Astrocyte (in vitro differentiated cells and primary cell): ENCODE results near the gene NCSTN. TPM values are rescaled to one million over a fixed set of nuclear protein-coding genes. Genes with fewer than 3 reads are reported as not detected.
A peak's percentile ranks its signal among the peaks of the same experiment; 100 is the strongest.

ENCODE experiments used
- DNase-seq: peaks from one replicate; pipeline ENCODE4 v3.0.0-alpha.2; 2010; ENCODE audit warnings: low read depth
- FAIRE-seq: peaks from 2 replicates; lab custom pipeline; 2011; peaks lifted over from hg19 to GRCh38; lab: Jason Lieb, UNC
- H2AFZ ChIP-seq: 2 replicates; pipeline ENCODE4 v1.6.0; 2012; ENCODE audit warnings: low read depth, low read length, inconsistent platforms
- H3K27ac ChIP-seq: 2 replicates; pipeline ENCODE4 v1.5.1; 2011; ENCODE audit warnings: low read depth, low read length, inconsistent platforms
- H3K27me3 ChIP-seq: 2 replicates; pipeline ENCODE4 v1.6.0; 2011; ENCODE audit warnings: low read length, inconsistent platforms; ENCODE audit not compliant: insufficient read depth
- H3K36me3 ChIP-seq: 2 replicates; pipeline ENCODE4 v1.5.1; 2011; ENCODE audit warnings: low read length, inconsistent platforms; ENCODE audit not compliant: insufficient read depth
- H3K4me1 ChIP-seq: 2 replicates; pipeline ENCODE4 v1.5.1; 2011; ENCODE audit warnings: low read length, inconsistent platforms; ENCODE audit not compliant: insufficient read depth
- H3K4me2 ChIP-seq: 2 replicates; pipeline ENCODE4 v1.6.0; 2012; ENCODE audit warnings: low read length, inconsistent platforms
- H3K4me3 ChIP-seq: 2 replicates; pipeline ENCODE4 v1.5.1; 2011; ENCODE audit warnings: low read depth, mild to moderate bottlenecking, low read length, inconsistent platforms; ENCODE audit not compliant: insufficient read depth
- H3K79me2 ChIP-seq: 2 replicates; pipeline ENCODE4 v1.6.0; 2012; ENCODE audit warnings: mild to moderate bottlenecking, low read length, inconsistent platforms; ENCODE audit not compliant: insufficient read depth
- H3K9ac ChIP-seq: 2 replicates; pipeline ENCODE4 v1.6.0; 2012; ENCODE audit warnings: mild to moderate bottlenecking, low read length, inconsistent platforms
- H3K9me3 ChIP-seq: 2 replicates; pipeline ENCODE4 v1.5.1; 2012; ENCODE audit warnings: low read depth, mild to moderate bottlenecking, low read length, inconsistent platforms; ENCODE audit not compliant: insufficient read depth
- H4K20me1 ChIP-seq: 2 replicates; pipeline ENCODE4 v1.6.0; 2012; ENCODE audit warnings: low read length, inconsistent platforms; ENCODE audit not compliant: insufficient read depth
- H3K27ac Mint-ChIP-seq: one replicate; pipeline ENCODE4 v1.8.0; 2021; ENCODE audit warnings: mild to moderate bottlenecking, mixed read lengths; ENCODE audit not compliant: unreplicated experiment
- H3K27me3 Mint-ChIP-seq: one replicate; pipeline ENCODE4 v1.8.0; 2021; ENCODE audit warnings: low read depth, mixed read lengths; ENCODE audit not compliant: unreplicated experiment
- H3K36me3 Mint-ChIP-seq: one replicate; pipeline ENCODE4 v1.8.0; 2021; ENCODE audit warnings: low read depth, mixed read lengths; ENCODE audit not compliant: unreplicated experiment
- H3K4me1 Mint-ChIP-seq: one replicate; pipeline ENCODE4 v1.8.0; 2021; ENCODE audit warnings: low read depth, mixed read lengths; ENCODE audit not compliant: unreplicated experiment
- H3K4me3 Mint-ChIP-seq: one replicate; pipeline ENCODE4 v1.8.0; 2021; ENCODE audit warnings: mild to moderate bottlenecking, moderate library complexity, mixed read lengths; ENCODE audit not compliant: unreplicated experiment
- H3K9me3 Mint-ChIP-seq: one replicate; pipeline ENCODE4 v1.8.0; 2021; ENCODE audit warnings: mild to moderate bottlenecking, mixed read lengths; ENCODE audit not compliant: unreplicated experiment
- EZH2 ChIP-seq: IDR thresholded peaks from 2 replicates; pipeline ENCODE4 v1.6.1; 2012; ENCODE audit warnings: mild to moderate bottlenecking, low read length, inconsistent platforms; ENCODE audit not compliant: insufficient read depth
- total RNA-seq: library from RNA; stranded (reverse); gene quantifications from 2 replicates; pipeline ENCODE4 v1.2.1, GENCODE V29; 2021
- TF ChIP-seq, protein P1 (sequence below): IDR thresholded peaks from 2 replicates; pipeline ENCODE4 v1.5.1; 2011; ENCODE audit warnings: low read depth, mild to moderate bottlenecking, inconsistent platforms, low read length, moderate library complexity; ENCODE audit not compliant: insufficient read depth

Gene NCSTN
- total RNA-seq, 1 donor from 2014 or later = 171 TPM

- Mint-ChIP-seq H3K9me3 (no peaks in the 10 kb centered on the region), H3K4me3 (no peak overlapping the region), H3K36me3 (peaks cover 16% of the 10 kb centered on the region), H3K4me1 (peaks cover 11% of the 10 kb centered on the region), H3K27ac (peak overlapping the region; percentile 41), H3K27me3 (peaks cover 10% of the 10 kb centered on the region)
- DNase-seq (no peak), FAIRE-seq (no peak)
- no peak overlapping the region for H3K4me3 ChIP-seq
- H3K4me1 ChIP-seq = no peaks in the 10 kb centered on the region
- no peaks in the 10 kb centered on the region for H3K27me3 ChIP-seq
- peaks cover 3% of the 10 kb centered on the region for H3K36me3 ChIP-seq
- peaks cover 11% of the 10 kb centered on the region for H4K20me1 ChIP-seq
- no peak overlapping the region for H3K27ac ChIP-seq
- no peaks in the 10 kb centered on the region for H3K79me2 ChIP-seq
- no peaks in the 10 kb centered on the region for H3K9me3 ChIP-seq
- no peak overlapping the region for H2AFZ ChIP-seq
- no peak overlapping the region for H3K4me2 ChIP-seq
- no peak overlapping the region for H3K9ac ChIP-seq
- TF ChIP-seq, protein P1, sequence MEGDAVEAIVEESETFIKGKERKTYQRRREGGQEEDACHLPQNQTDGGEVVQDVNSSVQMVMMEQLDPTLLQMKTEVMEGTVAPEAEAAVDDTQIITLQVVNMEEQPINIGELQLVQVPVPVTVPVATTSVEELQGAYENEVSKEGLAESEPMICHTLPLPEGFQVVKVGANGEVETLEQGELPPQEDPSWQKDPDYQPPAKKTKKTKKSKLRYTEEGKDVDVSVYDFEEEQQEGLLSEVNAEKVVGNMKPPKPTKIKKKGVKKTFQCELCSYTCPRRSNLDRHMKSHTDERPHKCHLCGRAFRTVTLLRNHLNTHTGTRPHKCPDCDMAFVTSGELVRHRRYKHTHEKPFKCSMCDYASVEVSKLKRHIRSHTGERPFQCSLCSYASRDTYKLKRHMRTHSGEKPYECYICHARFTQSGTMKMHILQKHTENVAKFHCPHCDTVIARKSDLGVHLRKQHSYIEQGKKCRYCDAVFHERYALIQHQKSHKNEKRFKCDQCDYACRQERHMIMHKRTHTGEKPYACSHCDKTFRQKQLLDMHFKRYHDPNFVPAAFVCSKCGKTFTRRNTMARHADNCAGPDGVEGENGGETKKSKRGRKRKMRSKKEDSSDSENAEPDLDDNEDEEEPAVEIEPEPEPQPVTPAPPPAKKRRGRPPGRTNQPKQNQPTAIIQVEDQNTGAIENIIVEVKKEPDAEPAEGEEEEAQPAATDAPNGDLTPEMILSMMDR = no peak
- no peak for TF ChIP-seq EZH2
These were observed 21.0 kb downstream of the NCSTN start for GRCh38 chr1:160363951-160364735.

GRCh38 chr1:160365325-160365724 lies 22.1 kb downstream of the NCSTN start:
- H3K4me3 ChIP-seq = no peak overlapping the region
- no peaks in the 10 kb centered on the region for H3K9me3 Mint-ChIP-seq
- H4K20me1 ChIP-seq = peaks cover 4% of the 10 kb centered on the region
- no peak overlapping the region for H3K9ac ChIP-seq
- H3K4me2 ChIP-seq = no peak overlapping the region
- FAIRE-seq (no peak), DNase-seq (no peak)
- no peak overlapping the region for H3K27ac ChIP-seq
- H3K27me3 Mint-ChIP-seq = peaks cover 10% of the 10 kb centered on the region
- no peaks in the 10 kb centered on the region for H3K79me2 ChIP-seq
- H3K9me3 ChIP-seq = no peaks in the 10 kb centered on the region
- H3K4me1 Mint-ChIP-seq = peaks cover 8% of the 10 kb centered on the region
- no peaks in the 10 kb centered on the region for H3K4me1 ChIP-seq
- no peak for TF ChIP-seq EZH2
- TF ChIP-seq, protein P1 = no peak
- H3K36me3 Mint-ChIP-seq = peaks cover 13% of the 10 kb centered on the region
- no peaks in the 10 kb centered on the region for H3K36me3 ChIP-seq
- peak overlapping the region; percentile 45 for H3K4me3 Mint-ChIP-seq
- no peaks in the 10 kb centered on the region for H3K27me3 ChIP-seq
- no peak overlapping the region for H2AFZ ChIP-seq
- no peak overlapping the region for H3K27ac Mint-ChIP-seq
